IMR-90 (cell line): ENCODE measurements around the gene HARS1.

Source experiments
- CEBPB ChIP-seq: IDR thresholded peaks from 2 replicates; pipeline ENCODE4 v1.6.1; 2012; ENCODE audit warnings: low read depth, low read length, improper control_type of control experiment
- CHD1 ChIP-seq: IDR thresholded peaks from 2 replicates; pipeline ENCODE4 v1.6.1; 2012; ENCODE audit warnings: low read depth, low read length, improper control_type of control experiment
- FOS ChIP-seq: fragments of 150-350 bp; IDR thresholded peaks from 2 replicates; pipeline ENCODE4 v1.6.1; 2016; ENCODE audit warnings: low read depth, low read length
- MAFK ChIP-seq: IDR thresholded peaks from 2 replicates; pipeline ENCODE4 v1.6.1; 2012; ENCODE audit warnings: low read depth, low read length, improper control_type of control experiment
- MAZ ChIP-seq: IDR thresholded peaks from 2 replicates; pipeline ENCODE4 v1.6.1; 2012; ENCODE audit warnings: low read depth, mild to moderate bottlenecking, low read length, improper control_type of control experiment, moderate library complexity, borderline replicate concordance
- MXI1 ChIP-seq: IDR thresholded peaks from 2 replicates; pipeline ENCODE4 v1.6.1; 2012; ENCODE audit warnings: low read depth, mild to moderate bottlenecking, low read length, moderate library complexity, borderline replicate concordance
- POLR2A ChIP-seq: IDR thresholded peaks from 2 replicates; pipeline ENCODE4 v1.6.1; 2012; ENCODE audit warnings: mild to moderate bottlenecking, low read depth, low read length
- RAD21 ChIP-seq: IDR thresholded peaks from 2 replicates; pipeline ENCODE4 v1.6.1; 2012; ENCODE audit warnings: low read length, improper control_type of control experiment
- RCOR1 ChIP-seq: IDR thresholded peaks from 2 replicates; pipeline ENCODE4 v1.6.1; 2012; ENCODE audit warnings: mild to moderate bottlenecking, low read length, improper control_type of control experiment; ENCODE audit not compliant: insufficient replicate concordance
- RFX5 ChIP-seq: IDR thresholded peaks from 2 replicates; pipeline ENCODE4 v1.8.0; 2012; ENCODE audit warnings: low read depth, mild to moderate bottlenecking, low read length, moderate library complexity
- SMC3 ChIP-seq: fragments of 150-350 bp; IDR thresholded peaks from 2 replicates; pipeline ENCODE4 v1.6.1; 2016; ENCODE audit warnings: low read depth, mild to moderate bottlenecking, antibody characterized with exemption, low read length, moderate library complexity
- TF ChIP-seq, protein P1 (sequence below): conservative IDR thresholded peaks from 2 replicates; pipeline ENCODE4 v1.5.1; 2012; ENCODE audit warnings: mild to moderate bottlenecking, low read depth, low read length, improper control_type of control experiment
- TF ChIP-seq, protein P2 (sequence below): fragments of 150-350 bp; IDR thresholded peaks from 2 replicates; pipeline ENCODE4 v1.6.1; 2016; ENCODE audit warnings: low read depth, mild to moderate bottlenecking, low read length, moderate library complexity, borderline replicate concordance
- TF ChIP-seq, protein P3 (sequence below): fragments of 150-350 bp; IDR thresholded peaks from 2 replicates; pipeline ENCODE4 v1.6.1; 2017; ENCODE audit warnings: mild to moderate bottlenecking, antibody characterized with exemption, low read length, low read depth

DNA sequence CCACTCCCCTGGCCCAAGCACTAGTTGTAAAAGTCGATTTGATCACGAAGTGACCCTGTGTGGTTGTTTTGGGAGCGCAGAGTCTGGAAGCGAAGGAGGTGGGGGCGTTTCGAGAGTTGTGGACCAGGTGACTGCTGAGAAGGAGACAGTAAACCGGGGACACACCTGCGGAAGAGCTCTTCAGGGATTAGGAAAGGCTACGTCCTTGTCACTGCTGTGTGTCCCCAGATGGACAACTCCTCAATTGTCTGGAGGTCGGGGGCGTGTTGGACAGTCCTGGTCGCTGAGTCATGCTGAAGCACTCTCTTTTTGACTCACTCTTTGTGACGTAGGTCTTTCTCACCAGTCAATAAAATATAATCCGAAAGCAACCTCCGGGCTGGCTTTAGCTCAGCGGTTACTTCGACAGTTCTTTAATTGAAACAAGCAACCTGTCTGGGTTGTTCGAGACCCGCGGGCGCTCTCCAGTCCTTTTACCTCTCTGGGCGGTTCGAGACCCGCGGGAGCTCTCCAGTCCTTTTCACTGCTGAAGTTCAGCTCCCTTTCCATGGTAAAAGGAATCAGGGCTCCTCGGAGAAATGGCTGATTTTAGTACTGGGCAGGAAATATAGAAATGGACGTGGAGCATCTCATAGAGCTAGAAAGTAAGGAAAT is 19.9 kb upstream of the HARS1 start:
- TF ChIP-seq, protein P1, sequence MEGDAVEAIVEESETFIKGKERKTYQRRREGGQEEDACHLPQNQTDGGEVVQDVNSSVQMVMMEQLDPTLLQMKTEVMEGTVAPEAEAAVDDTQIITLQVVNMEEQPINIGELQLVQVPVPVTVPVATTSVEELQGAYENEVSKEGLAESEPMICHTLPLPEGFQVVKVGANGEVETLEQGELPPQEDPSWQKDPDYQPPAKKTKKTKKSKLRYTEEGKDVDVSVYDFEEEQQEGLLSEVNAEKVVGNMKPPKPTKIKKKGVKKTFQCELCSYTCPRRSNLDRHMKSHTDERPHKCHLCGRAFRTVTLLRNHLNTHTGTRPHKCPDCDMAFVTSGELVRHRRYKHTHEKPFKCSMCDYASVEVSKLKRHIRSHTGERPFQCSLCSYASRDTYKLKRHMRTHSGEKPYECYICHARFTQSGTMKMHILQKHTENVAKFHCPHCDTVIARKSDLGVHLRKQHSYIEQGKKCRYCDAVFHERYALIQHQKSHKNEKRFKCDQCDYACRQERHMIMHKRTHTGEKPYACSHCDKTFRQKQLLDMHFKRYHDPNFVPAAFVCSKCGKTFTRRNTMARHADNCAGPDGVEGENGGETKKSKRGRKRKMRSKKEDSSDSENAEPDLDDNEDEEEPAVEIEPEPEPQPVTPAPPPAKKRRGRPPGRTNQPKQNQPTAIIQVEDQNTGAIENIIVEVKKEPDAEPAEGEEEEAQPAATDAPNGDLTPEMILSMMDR: no peak
- TF ChIP-seq, protein P2, sequence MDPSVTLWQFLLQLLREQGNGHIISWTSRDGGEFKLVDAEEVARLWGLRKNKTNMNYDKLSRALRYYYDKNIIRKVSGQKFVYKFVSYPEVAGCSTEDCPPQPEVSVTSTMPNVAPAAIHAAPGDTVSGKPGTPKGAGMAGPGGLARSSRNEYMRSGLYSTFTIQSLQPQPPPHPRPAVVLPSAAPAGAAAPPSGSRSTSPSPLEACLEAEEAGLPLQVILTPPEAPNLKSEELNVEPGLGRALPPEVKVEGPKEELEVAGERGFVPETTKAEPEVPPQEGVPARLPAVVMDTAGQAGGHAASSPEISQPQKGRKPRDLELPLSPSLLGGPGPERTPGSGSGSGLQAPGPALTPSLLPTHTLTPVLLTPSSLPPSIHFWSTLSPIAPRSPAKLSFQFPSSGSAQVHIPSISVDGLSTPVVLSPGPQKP: no peak
- TF ChIP-seq RCOR1 (peak; percentile 28), POLR2A (peak; percentile 83), SMC3 (no peak; the same call in 1 of the 2 replicates), MAFK (peak; percentile 40; the same call in 1 of the 2 replicates), MXI1 (no peak; the same call in 1 of the 2 replicates), MAZ (peak; percentile 69; the same call in 1 of the 2 replicates), CEBPB (no peak; the same call in 1 of the 2 replicates), RAD21 (no peak), FOS (peak; percentile 99), CHD1 (no peak; the same call in 1 of the 2 replicates), RFX5 (no peak)
- TF ChIP-seq, protein P3, sequence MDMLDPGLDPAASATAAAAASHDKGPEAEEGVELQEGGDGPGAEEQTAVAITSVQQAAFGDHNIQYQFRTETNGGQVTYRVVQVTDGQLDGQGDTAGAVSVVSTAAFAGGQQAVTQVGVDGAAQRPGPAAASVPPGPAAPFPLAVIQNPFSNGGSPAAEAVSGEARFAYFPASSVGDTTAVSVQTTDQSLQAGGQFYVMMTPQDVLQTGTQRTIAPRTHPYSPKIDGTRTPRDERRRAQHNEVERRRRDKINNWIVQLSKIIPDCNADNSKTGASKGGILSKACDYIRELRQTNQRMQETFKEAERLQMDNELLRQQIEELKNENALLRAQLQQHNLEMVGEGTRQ: no peak
